OCI-M2 (cell line): ENCODE data around the gene REXO1.

Source experiments
- DNase-seq: peaks from one replicate; lab custom pipeline; 2025; ENCODE audit not compliant: unreplicated experiment; lab: John Stamatoyannopoulos, UW

Gene REXO1

GRCh38 chr19:1851654-1852580 is 3.6 kb upstream of the REXO1 start:
- DNase-seq: no peak

- no peak for DNase-seq
Observed at GRCh38 chr19:1850809-1851653, 2.7 kb upstream of the REXO1 start.

- DNase-seq: no peak
Observed at GRCh38 chr19:1849886-1850398, 1.7 kb upstream of the REXO1 start.

- DNase-seq: no peak
Observed at GRCh38 chr19:1849132-1849474, 820 bp upstream of the REXO1 start.

GRCh38 chr19:1847684-1848398 is 442 bp downstream of the REXO1 start:
- DNase-seq: no peak

GRCh38 chr19:1847348-1847683 is 967 bp downstream of the REXO1 start:
- no peak for DNase-seq

- DNase-seq: no peak
Observed at GRCh38 chr19:1846517-1847204, 1.6 kb downstream of the REXO1 start.

GRCh38 chr19:1845642-1846041 is 2.6 kb downstream of the REXO1 start:
- no peak for DNase-seq

GRCh38 chr19:1845125-1845515 is 3.2 kb downstream of the REXO1 start:
- no peak for DNase-seq

GRCh38 chr19:1844513-1845124 is 3.7 kb downstream of the REXO1 start:
- DNase-seq: no peak

- DNase-seq: no peak
Observed at GRCh38 chr19:1843646-1844394, 4.5 kb downstream of the REXO1 start.

GRCh38 chr19:1843116-1843515 is 5.2 kb downstream of the REXO1 start:
- no peak for DNase-seq

- no peak for DNase-seq
Observed at GRCh38 chr19:1841209-1841924, 6.9 kb downstream of the REXO1 start.

GRCh38 chr19:1840541-1841115 is 7.7 kb downstream of the REXO1 start:
- DNase-seq: no peak

- no peak for DNase-seq
Observed at GRCh38 chr19:1839658-1840540, 8.4 kb downstream of the REXO1 start.

GRCh38 chr19:1837625-1838105 is 10.6 kb downstream of the REXO1 start:
- no peak for DNase-seq

- DNase-seq: no peak
Observed at GRCh38 chr19:1837222-1837565, 11.1 kb downstream of the REXO1 start.
